Vagina (tissue), 2 donors: ENCODE results near the gene SLC5A11.

ENCODE experiments used
- CTCF ChIP-seq, 3 experiments: fragments of 450-650 bp in 2 of 3; fragments of 200-600 bp in 1 of 3; sonication (generic) in 1 of 3; IDR thresholded peaks; one replicate each; pipeline ENCODE4 v1.5.1; 2017 to 2019; ENCODE audit warnings: antibody characterized with exemption in 3 of 3, mild to moderate bottlenecking in 2 of 3, moderate library complexity in 2 of 3
- POLR2AphosphoS5 ChIP-seq, 2 donors: sonication (generic); formaldehyde crosslinking; IDR thresholded peaks; one replicate each; pipeline ENCODE4 v1.9.0; 2017; ENCODE audit warnings: antibody characterized with exemption in 2 of 2, mild to moderate bottlenecking in 2 of 2, low read depth in 1 of 2; ENCODE audit not compliant: insufficient read depth in 1 of 2

GRCh38 chr16:24851700-24852099 lies 5.9 kb downstream of the SLC5A11 start:
- TF ChIP-seq CTCF (IDR thresholded peaks at IDR 0.05) (no peak), POLR2AphosphoS5 (IDR thresholded peaks at IDR 0.05; ENCODE audit: insufficient read depth in 1 of 2, low read depth in 1 of 2) (no peak)
